GM13976 (cell line): Measurements from ENCODE around the gene ARHGAP31.
A peak's percentile ranks its signal among the peaks of the same experiment; 100 is the strongest.
"Not testable (repeated sequence)": the region's sequence is repeated elsewhere in the genome, so short reads cannot be mapped to it uniquely, and the experiment has no call there.

Experiments used
- DNase-seq: peaks from one replicate; pipeline ENCODE4 v3.0.0; 2012; ENCODE audit warnings: low spot score
- in situ Hi-C: fragments of 300-500 bp; cut with MboI; formaldehyde crosslinking; loops from one replicate; pipeline ENCODE4 v1.12.0; 2022; ENCODE audit warnings: low sequenced_read_pairs, mixed read lengths, inconsistent platforms; ENCODE audit not compliant: unreplicated experiment
- TF ChIP-seq, protein P1 (sequence below): IDR thresholded peaks from 2 replicates; pipeline ENCODE4 v1.5.1; 2012; ENCODE audit warnings: borderline replicate concordance, mild to moderate bottlenecking; ENCODE audit not compliant: insufficient read depth; ENCODE audit errors: extremely low read depth, missing control alignments, control extremely low read depth

ARHGAP31 gene

DNA sequence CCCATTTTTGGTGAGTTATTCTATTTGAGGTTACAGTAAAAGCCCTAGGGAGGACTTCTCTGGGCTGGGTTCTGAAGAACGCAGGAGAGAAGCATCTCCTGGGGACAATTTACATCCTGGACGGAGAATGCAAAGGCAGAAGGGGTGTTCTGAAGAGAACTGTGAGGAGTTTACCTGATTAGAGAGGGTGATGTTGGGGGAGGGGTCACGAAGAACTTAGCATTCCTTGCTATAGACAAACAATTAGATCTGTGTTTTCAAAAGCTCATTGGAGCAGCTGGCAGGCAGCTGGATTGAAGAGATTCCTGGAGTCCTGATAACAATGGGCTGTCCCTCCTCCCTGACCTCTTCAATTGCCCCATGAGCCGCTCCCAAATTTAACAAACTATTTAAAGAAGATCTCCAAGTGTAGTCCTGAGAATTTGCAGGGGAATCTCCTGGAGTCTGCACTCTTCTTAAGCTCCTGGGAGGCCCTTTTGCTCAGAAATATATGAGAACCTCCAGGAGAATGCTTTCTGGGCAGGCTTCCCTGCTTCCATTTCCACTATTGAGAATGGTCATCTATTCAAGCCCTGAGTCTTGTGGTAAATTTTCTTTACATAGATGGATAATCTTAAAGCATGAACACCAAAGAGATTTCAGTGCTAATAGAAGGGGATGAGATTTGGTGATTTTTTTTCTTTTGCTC is 55.3 kb downstream of the ARHGAP31 start:
- in situ Hi-C loops, result no loop called here
- no peak for DNase-seq

DNA sequence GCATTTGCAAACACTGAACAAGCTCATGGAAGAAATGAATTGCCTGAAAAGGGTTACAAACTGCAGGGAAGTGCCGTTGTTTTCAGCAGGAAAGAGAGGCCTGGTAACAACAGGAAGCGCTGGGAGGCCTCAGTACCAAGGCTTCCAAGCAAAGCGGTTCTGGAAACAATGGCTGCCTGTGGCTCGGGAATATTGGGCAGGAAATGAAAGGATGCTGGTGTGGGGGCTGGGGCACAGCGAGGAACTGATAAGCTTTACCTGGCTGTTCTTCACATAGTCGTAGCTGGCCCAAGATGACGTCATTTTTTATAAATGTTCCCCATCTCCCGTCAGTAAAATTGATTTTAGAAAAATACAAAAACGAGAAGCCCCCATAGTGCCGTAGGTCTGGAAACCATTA is 55.9 kb downstream of the ARHGAP31 start:
- DNase-seq, result no peak
- in situ Hi-C loops, result no loop called here
- TF ChIP-seq, protein P1, sequence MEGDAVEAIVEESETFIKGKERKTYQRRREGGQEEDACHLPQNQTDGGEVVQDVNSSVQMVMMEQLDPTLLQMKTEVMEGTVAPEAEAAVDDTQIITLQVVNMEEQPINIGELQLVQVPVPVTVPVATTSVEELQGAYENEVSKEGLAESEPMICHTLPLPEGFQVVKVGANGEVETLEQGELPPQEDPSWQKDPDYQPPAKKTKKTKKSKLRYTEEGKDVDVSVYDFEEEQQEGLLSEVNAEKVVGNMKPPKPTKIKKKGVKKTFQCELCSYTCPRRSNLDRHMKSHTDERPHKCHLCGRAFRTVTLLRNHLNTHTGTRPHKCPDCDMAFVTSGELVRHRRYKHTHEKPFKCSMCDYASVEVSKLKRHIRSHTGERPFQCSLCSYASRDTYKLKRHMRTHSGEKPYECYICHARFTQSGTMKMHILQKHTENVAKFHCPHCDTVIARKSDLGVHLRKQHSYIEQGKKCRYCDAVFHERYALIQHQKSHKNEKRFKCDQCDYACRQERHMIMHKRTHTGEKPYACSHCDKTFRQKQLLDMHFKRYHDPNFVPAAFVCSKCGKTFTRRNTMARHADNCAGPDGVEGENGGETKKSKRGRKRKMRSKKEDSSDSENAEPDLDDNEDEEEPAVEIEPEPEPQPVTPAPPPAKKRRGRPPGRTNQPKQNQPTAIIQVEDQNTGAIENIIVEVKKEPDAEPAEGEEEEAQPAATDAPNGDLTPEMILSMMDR, result no peak

More for the DNA sequence above, 55.3 kb downstream of the ARHGAP31 start:
- TF ChIP-seq, protein P1, result no peak

DNA sequence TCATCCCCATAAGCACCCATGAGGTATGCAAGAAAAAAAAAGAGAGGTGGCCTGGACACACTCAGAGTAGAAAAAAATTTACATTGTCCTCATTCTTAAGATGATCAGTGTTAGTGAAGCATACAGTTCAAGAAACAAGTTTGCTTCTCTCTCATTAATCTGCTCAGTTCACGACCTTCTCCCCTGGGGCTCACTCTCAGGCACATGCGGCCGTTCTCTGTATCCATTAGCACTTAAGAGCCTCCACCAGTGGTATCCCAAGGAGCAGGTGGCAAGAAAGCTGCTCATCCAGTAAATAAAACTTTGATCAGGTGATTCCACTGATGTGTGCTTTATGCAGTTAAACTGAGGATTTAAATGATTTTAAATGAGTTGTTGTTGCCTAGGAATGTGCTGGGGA is 57.4 kb downstream of the ARHGAP31 start:
- TF ChIP-seq, protein P1, result no peak
- no peak for DNase-seq
- in situ Hi-C loops, result no loop called here

DNA sequence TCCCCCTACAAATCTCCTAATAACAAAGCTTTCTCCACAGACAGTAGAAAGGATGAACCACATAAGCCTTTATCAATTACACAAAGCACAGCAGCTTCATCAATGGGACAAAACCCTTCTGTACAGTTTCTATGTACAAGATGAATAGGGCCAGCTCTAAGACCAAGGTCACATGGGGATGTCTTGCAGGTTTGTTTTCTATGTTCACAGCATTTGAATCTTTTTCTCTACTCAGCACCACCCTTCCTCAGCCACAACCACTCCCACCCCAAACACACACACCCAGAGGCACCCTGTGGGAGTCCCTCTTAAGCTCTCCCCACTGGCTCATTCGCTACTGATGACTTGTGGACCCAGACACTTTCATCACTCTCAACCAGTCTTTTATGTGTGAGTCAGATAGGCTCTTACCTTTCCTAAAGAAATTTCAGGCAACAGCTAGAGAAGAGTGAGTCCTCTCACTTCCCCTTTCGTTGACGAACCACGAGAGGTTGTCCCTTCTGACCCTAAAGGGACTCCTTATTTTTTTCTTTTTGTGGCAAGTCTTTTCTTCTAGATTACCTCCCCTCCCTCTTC is 57.9 kb downstream of the ARHGAP31 start:
- TF ChIP-seq, protein P1, result no peak
- in situ Hi-C loops, result no loop called here
- peak; percentile 49 for DNase-seq

DNA sequence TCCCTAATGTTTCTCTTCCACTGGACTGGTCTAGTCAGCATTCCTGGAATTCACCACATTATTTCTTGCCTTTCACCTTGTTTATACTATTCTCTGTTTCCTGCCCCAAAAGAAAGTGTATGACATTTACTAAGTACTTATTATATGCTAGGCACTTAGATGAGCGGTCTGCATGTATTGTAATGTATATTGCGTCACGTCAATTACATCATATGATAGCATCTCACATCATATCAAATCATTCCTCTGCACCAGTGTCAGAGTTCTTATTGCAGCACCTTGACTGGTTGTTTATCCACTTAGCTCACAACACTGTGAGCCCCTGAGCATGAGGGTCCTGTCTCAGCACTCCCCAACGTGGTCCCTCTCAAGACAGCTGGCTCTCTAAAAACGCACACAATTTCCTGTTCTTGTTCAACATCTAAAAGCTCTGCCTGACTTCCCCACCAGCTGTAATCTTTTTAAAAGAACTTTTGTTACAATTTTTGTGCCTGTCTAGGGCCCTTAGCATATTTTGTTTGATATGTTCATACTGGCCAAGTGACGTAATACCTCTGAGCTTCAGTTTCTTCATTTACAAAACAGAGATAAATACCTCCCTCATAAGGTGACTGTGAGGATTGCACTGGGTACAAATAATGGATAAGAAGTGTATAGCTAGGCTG is 58.8 kb downstream of the ARHGAP31 start:
- TF ChIP-seq, protein P1, result no peak
- in situ Hi-C loops, result no loop called here
- no peak for DNase-seq

DNA sequence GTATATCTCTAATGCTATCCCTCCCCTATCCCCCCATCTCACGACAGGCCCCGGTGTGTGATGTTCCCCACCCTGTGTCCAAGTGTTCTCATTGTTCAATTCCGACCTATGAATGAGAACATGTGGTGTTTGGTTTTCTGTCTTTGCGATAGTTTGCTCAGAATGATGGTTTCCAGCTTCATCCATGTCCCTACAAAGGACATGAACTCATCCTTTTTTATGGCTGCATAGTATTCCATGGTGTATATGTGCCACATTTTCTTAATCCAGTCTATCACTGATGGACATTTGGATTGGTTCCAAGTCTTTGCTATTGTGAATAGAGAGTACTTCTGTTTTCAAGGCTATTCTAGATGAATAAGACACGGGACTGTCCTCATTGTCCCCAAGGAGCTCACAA is 61.4 kb downstream of the ARHGAP31 start:
- in situ Hi-C loops, result not testable (repeated sequence)

DNA sequence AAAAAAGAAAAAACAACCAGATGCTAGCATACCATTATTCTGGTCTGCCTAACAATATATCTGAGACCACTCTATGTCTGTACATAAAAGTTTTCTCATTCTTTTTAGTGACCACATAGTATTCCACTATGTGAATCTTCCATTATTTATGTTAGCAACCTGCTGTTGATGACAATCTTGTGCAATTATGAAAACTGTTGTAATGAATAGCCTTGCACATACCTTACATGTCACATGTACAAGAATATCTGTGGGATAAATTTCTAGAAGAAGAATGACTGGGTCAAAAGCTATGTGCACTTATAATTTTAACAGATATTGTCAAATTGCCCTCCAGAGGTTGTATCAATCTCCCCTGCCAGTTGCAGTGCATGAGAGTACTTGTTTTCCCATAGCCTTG is 62.5 kb downstream of the ARHGAP31 start:
- in situ Hi-C loops, result no loop called here
- DNase-seq, result no peak
- TF ChIP-seq, protein P1, result no peak

More for the DNA sequence above, 61.4 kb downstream of the ARHGAP31 start:
- not testable (repeated sequence) for DNase-seq
